ENCODE data around the gene GRIA2. TPM values are rescaled to one million over a fixed set of nuclear protein-coding genes. Genes with fewer than 3 reads are reported as not detected.

Gene GRIA2
- total RNA-seq, 4 donors from 2014 or later, result not detected

DNA sequence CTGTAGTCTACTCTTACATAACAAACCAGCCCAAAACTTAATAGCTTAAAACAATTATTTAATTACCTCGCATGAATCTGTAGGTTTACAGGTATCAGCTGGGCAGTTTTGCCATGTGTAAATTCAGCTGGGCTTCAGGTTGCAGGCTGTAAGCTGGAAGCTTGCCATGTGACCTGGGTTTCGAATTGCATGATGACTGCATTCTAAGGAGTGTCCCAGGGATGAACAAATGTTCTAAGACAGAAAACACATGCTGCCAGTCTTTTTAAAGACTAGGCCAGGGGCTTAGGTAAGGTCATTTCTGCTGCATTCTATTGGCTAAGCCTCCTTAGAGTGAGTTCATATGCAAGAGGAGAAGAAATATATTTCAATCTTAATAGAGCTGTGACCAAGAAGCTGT is 44.8 kb downstream of the GRIA2 start:
- no peaks in the 10 kb centered on the region for H3K9me3 ChIP-seq
- H3K27me3 ChIP-seq, result no peaks in the 10 kb centered on the region
- no peak for TF ChIP-seq POLR2A (IDR thresholded peaks at IDR 0.05)
- TF ChIP-seq, protein P1, sequence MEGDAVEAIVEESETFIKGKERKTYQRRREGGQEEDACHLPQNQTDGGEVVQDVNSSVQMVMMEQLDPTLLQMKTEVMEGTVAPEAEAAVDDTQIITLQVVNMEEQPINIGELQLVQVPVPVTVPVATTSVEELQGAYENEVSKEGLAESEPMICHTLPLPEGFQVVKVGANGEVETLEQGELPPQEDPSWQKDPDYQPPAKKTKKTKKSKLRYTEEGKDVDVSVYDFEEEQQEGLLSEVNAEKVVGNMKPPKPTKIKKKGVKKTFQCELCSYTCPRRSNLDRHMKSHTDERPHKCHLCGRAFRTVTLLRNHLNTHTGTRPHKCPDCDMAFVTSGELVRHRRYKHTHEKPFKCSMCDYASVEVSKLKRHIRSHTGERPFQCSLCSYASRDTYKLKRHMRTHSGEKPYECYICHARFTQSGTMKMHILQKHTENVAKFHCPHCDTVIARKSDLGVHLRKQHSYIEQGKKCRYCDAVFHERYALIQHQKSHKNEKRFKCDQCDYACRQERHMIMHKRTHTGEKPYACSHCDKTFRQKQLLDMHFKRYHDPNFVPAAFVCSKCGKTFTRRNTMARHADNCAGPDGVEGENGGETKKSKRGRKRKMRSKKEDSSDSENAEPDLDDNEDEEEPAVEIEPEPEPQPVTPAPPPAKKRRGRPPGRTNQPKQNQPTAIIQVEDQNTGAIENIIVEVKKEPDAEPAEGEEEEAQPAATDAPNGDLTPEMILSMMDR (IDR thresholded peaks at IDR 0.05), result no peak
- DNase-seq, result no peak
- no peak overlapping the region for H3K4me3 ChIP-seq
- H3K4me1 ChIP-seq, result no peaks in the 10 kb centered on the region
- H3K36me3 ChIP-seq, result no peaks in the 10 kb centered on the region
- H3K27ac ChIP-seq, result no peak overlapping the region

DNA sequence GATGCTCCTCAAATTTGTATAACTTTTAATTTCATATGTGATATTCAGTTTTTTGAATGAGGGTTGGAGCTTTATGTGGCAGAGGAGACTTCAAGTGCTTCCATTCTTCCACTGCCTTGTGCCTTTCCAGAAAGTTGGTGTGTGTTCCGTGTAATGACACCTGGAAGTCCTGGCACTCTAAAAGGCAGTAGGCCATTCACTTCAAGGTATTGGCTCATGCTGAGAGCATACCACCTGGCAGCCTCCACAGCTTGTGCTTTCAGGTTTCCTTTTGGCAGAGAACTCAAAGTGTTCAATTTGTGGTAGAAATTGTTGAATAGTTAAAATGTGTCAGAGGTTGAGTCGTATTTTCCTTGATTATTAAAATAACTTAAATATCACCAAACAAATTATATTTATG is 49.6 kb downstream of the GRIA2 start:
- no peak for DNase-seq
- Histone ChIP-seq H3K9me3 (no peaks in the 10 kb centered on the region), H3K27me3 (no peaks in the 10 kb centered on the region), H3K36me3 (no peaks in the 10 kb centered on the region), H3K4me3 (no peak overlapping the region), H3K4me1 (no peaks in the 10 kb centered on the region), H3K27ac (no peak overlapping the region)
- TF ChIP-seq POLR2A (IDR thresholded peaks at IDR 0.05), result no peak
- TF ChIP-seq, protein P1 (IDR thresholded peaks at IDR 0.05), result no peak

DNA sequence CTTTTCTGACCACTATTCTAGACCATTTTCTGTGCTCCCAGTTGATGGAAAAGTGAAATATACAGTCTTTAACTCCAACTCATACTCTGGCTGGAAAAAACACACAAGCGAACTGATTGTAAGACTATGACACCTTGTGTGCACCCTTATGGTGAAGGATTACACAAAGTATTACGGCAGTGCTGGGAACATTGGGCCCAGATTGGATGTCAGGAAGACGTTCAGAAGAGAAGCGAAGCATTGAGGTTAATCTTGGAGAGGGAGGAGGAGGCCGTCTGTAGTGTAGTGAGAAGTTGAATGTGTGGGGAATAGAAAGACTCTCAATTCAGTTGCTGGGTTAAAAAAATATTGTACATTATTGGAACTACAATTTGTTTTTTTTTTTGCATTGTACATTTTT is 50.0 kb downstream of the GRIA2 start:
- no peaks in the 10 kb centered on the region for H3K9me3 ChIP-seq
- DNase-seq, result no peak
- no peak overlapping the region for H3K27ac ChIP-seq
- no peak overlapping the region for H3K4me3 ChIP-seq
- no peaks in the 10 kb centered on the region for H3K36me3 ChIP-seq
- no peak for TF ChIP-seq POLR2A (IDR thresholded peaks at IDR 0.05)
- TF ChIP-seq, protein P1 (IDR thresholded peaks at IDR 0.05), result no peak
- no peaks in the 10 kb centered on the region for H3K27me3 ChIP-seq
- no peaks in the 10 kb centered on the region for H3K4me1 ChIP-seq

DNA sequence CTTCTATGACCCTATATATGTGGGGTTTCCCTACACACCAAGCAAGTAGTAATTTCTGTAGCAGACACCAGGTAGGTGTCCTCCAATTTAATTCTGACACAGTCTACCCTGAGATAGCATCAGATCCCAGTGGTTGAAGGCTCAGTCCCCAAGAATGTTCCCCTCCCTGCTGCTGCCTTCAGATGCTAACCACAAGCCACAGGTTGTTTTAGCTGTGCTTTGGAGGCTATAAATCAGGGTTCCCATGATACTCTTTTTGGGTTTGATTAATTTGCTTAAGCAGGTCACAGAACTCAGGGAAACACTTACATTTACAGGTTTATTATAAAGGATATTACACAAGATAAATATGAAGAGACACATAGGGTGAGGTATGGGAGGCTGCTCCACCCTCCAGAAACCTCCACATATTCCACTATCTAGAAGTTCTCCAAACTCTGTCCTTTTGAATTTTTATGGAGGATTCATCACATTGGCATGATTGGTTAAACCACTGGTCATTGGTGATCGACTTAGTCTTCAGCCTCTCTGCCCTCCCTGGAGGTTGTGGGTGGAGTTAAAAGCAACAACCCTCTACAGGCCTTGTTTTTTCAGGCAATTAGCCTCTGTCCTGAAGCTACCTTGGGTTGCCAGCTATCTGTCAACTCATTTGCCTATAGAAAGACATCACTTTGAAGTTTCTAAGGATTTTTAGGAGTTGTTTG is 50.8 kb downstream of the GRIA2 start:
- H3K9me3 ChIP-seq, result no peaks in the 10 kb centered on the region
- H3K36me3 ChIP-seq, result no peaks in the 10 kb centered on the region
- no peak overlapping the region for H3K27ac ChIP-seq
- no peaks in the 10 kb centered on the region for H3K4me1 ChIP-seq
- no peak overlapping the region for H3K4me3 ChIP-seq
- H3K27me3 ChIP-seq, result no peaks in the 10 kb centered on the region
- no peak for TF ChIP-seq POLR2A (IDR thresholded peaks at IDR 0.05)
- TF ChIP-seq, protein P1 (IDR thresholded peaks at IDR 0.05), result no peak
- no peak for DNase-seq

DNA sequence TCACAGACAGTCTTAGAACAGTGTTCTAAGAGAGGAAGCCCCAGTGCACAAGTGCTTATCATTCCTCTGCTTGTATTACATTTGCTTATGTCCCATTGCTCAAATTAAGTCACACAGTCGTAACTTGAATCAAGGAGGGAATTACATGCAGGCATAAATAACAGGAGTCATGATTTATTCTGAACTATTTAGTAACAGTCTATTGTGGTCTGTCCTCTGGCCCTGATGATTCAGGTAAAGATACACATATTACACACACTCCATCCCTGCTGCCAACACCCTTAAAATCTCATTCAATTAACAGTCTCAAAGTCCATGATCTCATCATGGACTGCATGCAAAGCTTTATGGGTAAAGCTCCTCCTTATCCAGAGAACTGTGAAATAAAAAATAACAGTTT is 60.1 kb downstream of the GRIA2 start:
- no peaks in the 10 kb centered on the region for H3K36me3 ChIP-seq
- no peak overlapping the region for H3K4me3 ChIP-seq
- no peaks in the 10 kb centered on the region for H3K27me3 ChIP-seq
- TF ChIP-seq, protein P1 (IDR thresholded peaks at IDR 0.05), result no peak
- TF ChIP-seq POLR2A (IDR thresholded peaks at IDR 0.05), result no peak
- no peak for DNase-seq
- no peaks in the 10 kb centered on the region for H3K4me1 ChIP-seq
- no peak overlapping the region for H3K27ac ChIP-seq
- H3K9me3 ChIP-seq, result no peaks in the 10 kb centered on the region

DNA sequence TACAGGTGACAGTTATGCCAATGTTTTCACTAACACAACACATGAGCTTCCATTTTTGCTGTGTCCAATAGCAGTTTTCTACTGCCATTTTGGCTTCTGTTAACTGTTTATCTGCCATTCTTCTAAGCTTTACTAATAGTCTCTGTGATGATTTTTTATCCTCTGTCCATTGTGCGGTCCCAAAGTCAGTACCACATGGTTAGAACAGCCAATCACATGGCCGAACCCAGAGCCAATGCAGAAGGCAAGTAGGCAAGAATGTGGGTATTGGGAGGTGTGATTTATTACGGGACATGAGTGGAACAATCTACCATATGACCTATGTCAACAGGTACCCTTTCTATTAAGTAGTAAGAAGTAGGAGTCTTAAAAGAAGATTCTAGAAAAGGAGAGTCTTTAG is 61.5 kb downstream of the GRIA2 start:
- H3K4me3 ChIP-seq, result no peak overlapping the region
- H3K27ac ChIP-seq, result no peak overlapping the region
- H3K4me1 ChIP-seq, result no peaks in the 10 kb centered on the region
- no peaks in the 10 kb centered on the region for H3K27me3 ChIP-seq
- DNase-seq, result no peak
- no peaks in the 10 kb centered on the region for H3K9me3 ChIP-seq
- H3K36me3 ChIP-seq, result no peaks in the 10 kb centered on the region
- TF ChIP-seq, protein P1 (IDR thresholded peaks at IDR 0.05), result no peak
- TF ChIP-seq POLR2A (IDR thresholded peaks at IDR 0.05), result no peak
